A673 (cell line): Measurements from ENCODE around the gene SCRN2. TPM values are rescaled to one million over a fixed set of nuclear protein-coding genes. Genes with fewer than 3 reads are reported as not detected.

Source experiments
- BruUV-seq: library from RNA; stranded (reverse); fragments of 400-500 nt; replicated peaks from 2 replicates; lab custom pipeline; 2021; lab: Mats Ljungman, UMichigan
- CTCF ChIA-PET: fragments of 300-600 bp; sonication (Branson Sonifier 250); formaldehyde crosslinking; loops from one replicate; lab custom pipeline; 2022; ENCODE audit warnings: antibody characterized with exemption; lab: Charles Lee
- POLR2A ChIA-PET: fragments of 300-600 bp; sonication (Branson Sonifier 250); formaldehyde crosslinking; loops from one replicate; lab custom pipeline; 2022; ENCODE audit warnings: antibody characterized with exemption; ENCODE audit not compliant: low non-redundant PET; lab: Charles Lee
- DNase-seq: peaks from one replicate; pipeline ENCODE4 v3.0.0-alpha.2; 2015; ENCODE audit warnings: low spot score
- H3K27ac ChIP-seq: fragments of 200-600 bp; sonication (generic); 2 replicates; pipeline ENCODE4 v1.5.1; 2016; ENCODE audit warnings: mixed run types, low read depth, mild to moderate bottlenecking, mixed read lengths, antibody characterized with exemption, low read length; ENCODE audit not compliant: poor library complexity, severe bottlenecking
- H3K27me3 ChIP-seq: fragments of 200-600 bp; sonication (generic); replicated peaks from 2 replicates; pipeline ENCODE4 v1.6.1; 2017; ENCODE audit warnings: mixed run types, low read depth, mild to moderate bottlenecking, mixed read lengths, antibody characterized with exemption, low read length; ENCODE audit not compliant: insufficient read depth, poor library complexity
- H3K36me3 ChIP-seq: fragments of 200-600 bp; sonication (generic); 2 replicates; pipeline ENCODE4 v1.6.1; 2016; ENCODE audit warnings: mixed run types, mild to moderate bottlenecking, mixed read lengths, antibody characterized with exemption, low read length; ENCODE audit not compliant: insufficient read depth, poor library complexity, severe bottlenecking
- H3K4me1 ChIP-seq: fragments of 200-600 bp; sonication (generic); 2 replicates; pipeline ENCODE4 v1.6.1; 2017; ENCODE audit warnings: mixed run types, mild to moderate bottlenecking, mixed read lengths, antibody characterized with exemption, low read length; ENCODE audit not compliant: insufficient read depth, poor library complexity, severe bottlenecking
- H3K4me3 ChIP-seq: fragments of 200-600 bp; sonication (generic); 2 replicates; pipeline ENCODE4 v1.5.1; 2016; ENCODE audit warnings: low read depth, mixed run types, mild to moderate bottlenecking, mixed read lengths, low read length; ENCODE audit not compliant: poor library complexity, severe bottlenecking
- H3K9me3 ChIP-seq: fragments of 200-600 bp; sonication (generic); 2 replicates; pipeline ENCODE4 v1.6.1; 2016; ENCODE audit warnings: mixed run types, low read depth, mild to moderate bottlenecking, mixed read lengths, antibody characterized with exemption, low read length; ENCODE audit not compliant: poor library complexity, severe bottlenecking
- EZH2 ChIP-seq: fragments of 200-600 bp; sonication (generic); IDR thresholded peaks from 2 replicates; pipeline ENCODE4 v1.6.1; 2017; ENCODE audit warnings: borderline replicate concordance, low read depth, mild to moderate bottlenecking, mixed read lengths, antibody characterized with exemption, low read length; ENCODE audit not compliant: poor library complexity, severe bottlenecking
- intact Hi-C: fragments of 100-400 bp; cut with micrococcal nuclease; formaldehyde crosslinking; loops from one replicate; pipeline ENCODE4 v1.10.0; 2022; ENCODE audit not compliant: unreplicated experiment
- total RNA-seq: library from RNA; stranded (reverse); gene quantifications from 2 replicates; pipeline ENCODE4 v1.2.3, GENCODE V29; 2021
- TF ChIP-seq, protein P1 (sequence below): fragments of 300-800, 200-600 bp; sonication (generic); conservative IDR thresholded peaks from 2 replicates; pipeline ENCODE4 v1.5.1; 2017; ENCODE audit warnings: low read depth, mild to moderate bottlenecking, antibody characterized with exemption, low read length, moderate library complexity, mixed read lengths

SCRN2 gene
- total RNA-seq, 1 experiment from 2014 or later: 6.2 TPM

DNA sequence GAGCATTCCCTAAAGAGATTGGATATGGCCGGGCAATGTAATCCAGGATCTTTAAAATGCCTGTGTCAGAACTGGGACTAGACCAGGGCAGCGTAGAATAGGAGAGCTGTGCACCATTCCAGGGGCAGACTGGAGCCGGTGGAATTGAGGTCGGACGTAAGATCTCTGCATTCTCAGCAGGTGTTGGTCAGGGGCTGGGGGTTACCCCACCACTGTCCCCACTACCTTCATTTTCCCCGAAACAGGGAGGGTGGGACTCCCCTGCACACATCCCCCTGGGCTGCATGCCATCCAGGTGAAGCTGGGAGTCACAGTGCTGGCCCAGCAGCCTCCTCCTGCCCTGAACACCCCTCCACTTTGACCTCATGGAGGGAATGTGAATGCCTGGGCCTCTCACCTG lies 37.3 kb downstream of the SCRN2 start:
- POLR2A ChIA-PET: no interaction called here
- CTCF ChIA-PET: no interaction called here
- Histone ChIP-seq H3K4me3 (no peak overlapping the region), H3K36me3 (no peaks in the 10 kb centered on the region), H3K4me1 (no peaks in the 10 kb centered on the region), H3K9me3 (no peaks in the 10 kb centered on the region), H3K27ac (no peak overlapping the region), H3K27me3 (no peaks in the 10 kb centered on the region)
- intact Hi-C loops: no loop called here
- BruUV-seq: no TSS peak
- no peak for TF ChIP-seq EZH2
- TF ChIP-seq, protein P1, sequence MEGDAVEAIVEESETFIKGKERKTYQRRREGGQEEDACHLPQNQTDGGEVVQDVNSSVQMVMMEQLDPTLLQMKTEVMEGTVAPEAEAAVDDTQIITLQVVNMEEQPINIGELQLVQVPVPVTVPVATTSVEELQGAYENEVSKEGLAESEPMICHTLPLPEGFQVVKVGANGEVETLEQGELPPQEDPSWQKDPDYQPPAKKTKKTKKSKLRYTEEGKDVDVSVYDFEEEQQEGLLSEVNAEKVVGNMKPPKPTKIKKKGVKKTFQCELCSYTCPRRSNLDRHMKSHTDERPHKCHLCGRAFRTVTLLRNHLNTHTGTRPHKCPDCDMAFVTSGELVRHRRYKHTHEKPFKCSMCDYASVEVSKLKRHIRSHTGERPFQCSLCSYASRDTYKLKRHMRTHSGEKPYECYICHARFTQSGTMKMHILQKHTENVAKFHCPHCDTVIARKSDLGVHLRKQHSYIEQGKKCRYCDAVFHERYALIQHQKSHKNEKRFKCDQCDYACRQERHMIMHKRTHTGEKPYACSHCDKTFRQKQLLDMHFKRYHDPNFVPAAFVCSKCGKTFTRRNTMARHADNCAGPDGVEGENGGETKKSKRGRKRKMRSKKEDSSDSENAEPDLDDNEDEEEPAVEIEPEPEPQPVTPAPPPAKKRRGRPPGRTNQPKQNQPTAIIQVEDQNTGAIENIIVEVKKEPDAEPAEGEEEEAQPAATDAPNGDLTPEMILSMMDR: no peak
- no peak for DNase-seq

DNA sequence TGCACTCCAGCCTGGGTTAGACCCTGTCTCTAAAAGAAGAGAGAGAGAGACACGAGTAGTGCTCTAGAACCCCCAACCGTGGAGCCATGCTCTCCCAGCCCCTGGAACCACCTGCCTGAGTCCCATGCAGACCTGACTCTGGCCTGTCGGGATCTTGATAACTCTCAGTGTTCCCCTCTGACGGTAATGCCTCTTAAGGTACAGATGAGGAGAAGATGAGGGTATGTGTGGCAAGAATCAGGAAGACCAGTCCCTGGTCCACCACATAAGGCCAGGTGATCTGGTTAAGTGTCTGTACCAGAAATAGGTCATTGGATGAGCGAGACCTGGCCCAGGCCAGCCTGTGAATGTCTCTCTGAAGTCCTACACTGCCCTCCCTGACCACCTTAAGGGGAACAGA lies 37.9 kb downstream of the SCRN2 start:
- intact Hi-C loops: no loop called here
- DNase-seq: no peak
- no peaks in the 10 kb centered on the region for H3K4me1 ChIP-seq
- H3K36me3 ChIP-seq: no peaks in the 10 kb centered on the region
- H3K4me3 ChIP-seq: no peak overlapping the region
- ChIA-PET POLR2A (no interaction called here), CTCF (no interaction called here)
- H3K27ac ChIP-seq: no peak overlapping the region
- TF ChIP-seq, protein P1: no peak
- no peak for TF ChIP-seq EZH2
- no peaks in the 10 kb centered on the region for H3K9me3 ChIP-seq
- H3K27me3 ChIP-seq: no peaks in the 10 kb centered on the region
- BruUV-seq: no TSS peak

DNA sequence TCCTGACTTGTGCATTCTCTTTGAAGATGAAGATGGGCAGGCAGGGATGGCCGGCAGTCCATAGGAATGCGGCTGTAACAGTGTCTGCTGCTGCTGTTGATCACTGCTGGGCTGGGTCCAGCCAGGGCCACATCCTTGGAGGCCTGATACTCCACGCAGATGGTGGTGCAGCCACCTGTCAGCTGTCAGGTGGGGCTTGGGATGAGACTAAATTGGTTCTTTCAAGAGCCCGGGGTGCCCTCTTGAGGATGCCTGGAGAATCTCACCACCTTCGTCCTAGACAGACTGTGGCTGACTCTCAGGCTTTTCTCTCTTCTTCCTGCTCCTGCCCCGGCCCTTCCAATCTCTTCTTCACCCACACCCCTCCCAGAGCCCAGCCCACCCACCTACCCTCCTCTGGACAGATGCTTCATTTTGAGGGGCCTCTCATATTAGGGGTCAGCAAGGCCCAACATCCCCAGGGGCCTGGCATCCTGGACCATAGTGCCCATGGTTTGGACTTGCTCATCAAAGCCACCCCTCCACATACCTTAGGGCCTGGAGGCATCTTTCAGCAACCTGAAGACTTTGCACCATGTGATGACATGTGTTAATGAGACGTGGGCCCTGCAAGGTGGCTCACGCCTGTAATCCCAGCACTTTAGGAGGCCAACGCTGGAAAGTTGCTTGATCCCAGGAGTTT lies 38.6 kb downstream of the SCRN2 start:
- TF ChIP-seq, protein P1: peak; percentile 55
- TF ChIP-seq EZH2: no peak
- no peaks in the 10 kb centered on the region for H3K27me3 ChIP-seq
- no peaks in the 10 kb centered on the region for H3K36me3 ChIP-seq
- H3K9me3 ChIP-seq: no peaks in the 10 kb centered on the region
- POLR2A ChIA-PET: no interaction called here
- no peak overlapping the region for H3K27ac ChIP-seq
- CTCF ChIA-PET: no interaction called here
- no peaks in the 10 kb centered on the region for H3K4me1 ChIP-seq
- peak; percentile 22 for DNase-seq
- BruUV-seq: no TSS peak
- intact Hi-C loops: no loop called here
- H3K4me3 ChIP-seq: no peak overlapping the region
